GM21576 (cell line): ENCODE measurements around the gene NCKAP5L.
A peak's percentile ranks its signal among the peaks of the same experiment; 100 is the strongest.

Source experiments
- ATAC-seq: cut with Tn5 transposase; IDR thresholded peaks from one replicate; pipeline ENCODE4 v1.9.1; 2021; ENCODE audit warnings: mild to moderate bottlenecking, moderate library complexity; ENCODE audit not compliant: unreplicated experiment

The NCKAP5L gene

DNA sequence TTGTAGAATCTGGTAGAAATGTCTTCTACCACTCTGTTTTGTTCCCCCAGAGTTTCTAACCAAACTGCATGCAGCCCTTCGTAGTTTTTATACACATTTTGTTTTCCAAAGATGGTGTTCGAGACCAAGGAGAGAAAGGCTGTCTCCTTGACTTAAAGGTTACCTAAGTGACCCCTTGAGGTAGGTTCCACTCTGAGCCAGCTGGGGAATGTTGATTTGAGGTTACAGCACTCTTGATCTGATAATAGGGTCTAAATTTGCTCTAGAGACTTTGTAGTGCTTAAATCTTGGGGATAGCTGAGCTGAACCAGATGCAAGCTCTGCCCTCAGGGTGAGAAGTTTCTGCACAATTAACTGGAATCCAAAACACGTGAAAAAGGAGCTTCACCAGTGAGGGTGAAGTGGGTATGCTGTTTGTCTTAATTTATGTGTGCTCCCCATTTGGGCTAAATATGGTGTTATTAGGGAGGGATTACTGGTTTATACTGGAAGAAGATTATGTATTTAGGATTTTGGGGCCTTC is 83.8 kb downstream of the NCKAP5L start:
- ATAC-seq: no peak

DNA sequence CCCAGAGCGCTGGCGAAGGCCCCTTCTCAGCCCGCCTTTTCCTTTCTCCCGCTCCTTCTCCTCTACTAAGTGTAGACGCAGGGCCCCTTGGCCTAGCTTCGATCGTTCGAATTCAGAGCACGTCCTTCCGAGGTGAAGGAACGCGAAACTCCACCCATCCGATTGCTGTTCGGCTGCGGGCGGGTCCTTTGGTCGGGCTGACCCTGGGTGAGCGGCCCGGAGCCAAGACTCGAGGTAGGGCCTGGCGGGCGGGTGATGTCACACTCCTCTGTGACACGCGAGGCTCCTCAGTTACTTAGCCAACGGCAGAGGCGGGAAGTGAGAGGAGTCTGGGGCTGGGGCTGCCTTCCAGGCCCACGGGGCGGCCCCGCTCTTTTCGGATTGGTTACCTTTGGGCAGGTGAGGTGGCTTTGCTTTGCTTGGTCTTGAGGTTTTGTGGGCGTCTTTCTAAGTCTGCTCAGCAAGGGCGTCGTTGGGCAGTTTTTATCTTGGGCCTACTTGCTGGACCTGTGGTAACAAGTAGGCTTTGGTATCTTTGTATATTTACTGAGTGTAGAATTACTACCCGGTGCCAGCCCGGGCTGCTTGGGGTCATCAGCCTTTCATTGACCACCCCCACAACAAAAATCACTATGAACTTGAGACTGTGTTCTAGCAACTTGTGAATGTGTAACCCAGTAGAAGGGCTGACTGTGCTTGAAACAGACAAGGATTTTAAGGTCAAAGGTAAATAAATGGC is 86.2 kb downstream of the NCKAP5L start:
- ATAC-seq: peak; percentile 58
